Stimulated activated naive CD8-positive, alpha-beta T cell treated with anti-CD3 and anti-CD28 coated beads, Interleukin-15, amount 100 ng/mL, for 72 hours (primary cell): ENCODE results near the gene COQ8A.

ENCODE experiments used
- ATAC-seq: fragments of 150-1000 bp; cut with Tn5 transposase; 2 replicates; pipeline ENCODE4 v1.10.0; 2021; ENCODE audit warnings: mild to moderate bottlenecking, moderate library complexity
- DNase-seq, 2 donors: peaks; one replicate each; pipeline ENCODE4 v3.0.0; 2021 to 2022
- H3K27ac Mint-ChIP-seq, 2 donors: one replicate each; pipeline ENCODE4 v1.8.0; 2022; ENCODE audit warnings: mild to moderate bottlenecking in 2 of 2, mixed read lengths in 2 of 2, moderate library complexity in 2 of 2
- H3K27me3 Mint-ChIP-seq: one replicate; pipeline ENCODE4 v1.8.0; 2022; ENCODE audit warnings: mixed read lengths
- H3K4me1 Mint-ChIP-seq: one replicate; pipeline ENCODE4 v1.8.0; 2022; ENCODE audit warnings: mild to moderate bottlenecking, mixed read lengths
- H3K4me3 Mint-ChIP-seq, 2 donors: one replicate each; pipeline ENCODE4 v1.8.0; 2022; ENCODE audit warnings: mild to moderate bottlenecking in 2 of 2, mixed read lengths in 2 of 2, moderate library complexity in 1 of 2
- H3K9me3 Mint-ChIP-seq, 2 donors: one replicate each; pipeline ENCODE4 v1.8.0; 2022; ENCODE audit warnings: mixed read lengths in 2 of 2

COQ8A gene

GRCh38 chr1:226973371-226973897 lies 33.3 kb downstream of the COQ8A start:
- Mint-ChIP-seq H3K9me3 (peaks cover 7 to 8% of the 10 kb centered on the region in 2 donors), H3K27ac (peak overlapping the region; percentile 50 to 77), H3K4me3 (no peak overlapping the region), H3K4me1 (no peaks in the 10 kb centered on the region), H3K27me3 (no peaks in the 10 kb centered on the region)
- ATAC-seq (no peak), DNase-seq (no peak)

GRCh38 chr1:226973898-226974543 lies 33.9 kb downstream of the COQ8A start:
- no peaks in the 10 kb centered on the region for H3K27me3 Mint-ChIP-seq
- no peak overlapping the region for H3K4me3 Mint-ChIP-seq
- peak overlapping the region; percentile 50 to 77 for H3K27ac Mint-ChIP-seq
- H3K9me3 Mint-ChIP-seq, result peaks cover 7 to 8% of the 10 kb centered on the region in 2 donors
- DNase-seq, result no peak
- no peak for ATAC-seq
- no peaks in the 10 kb centered on the region for H3K4me1 Mint-ChIP-seq

DNA sequence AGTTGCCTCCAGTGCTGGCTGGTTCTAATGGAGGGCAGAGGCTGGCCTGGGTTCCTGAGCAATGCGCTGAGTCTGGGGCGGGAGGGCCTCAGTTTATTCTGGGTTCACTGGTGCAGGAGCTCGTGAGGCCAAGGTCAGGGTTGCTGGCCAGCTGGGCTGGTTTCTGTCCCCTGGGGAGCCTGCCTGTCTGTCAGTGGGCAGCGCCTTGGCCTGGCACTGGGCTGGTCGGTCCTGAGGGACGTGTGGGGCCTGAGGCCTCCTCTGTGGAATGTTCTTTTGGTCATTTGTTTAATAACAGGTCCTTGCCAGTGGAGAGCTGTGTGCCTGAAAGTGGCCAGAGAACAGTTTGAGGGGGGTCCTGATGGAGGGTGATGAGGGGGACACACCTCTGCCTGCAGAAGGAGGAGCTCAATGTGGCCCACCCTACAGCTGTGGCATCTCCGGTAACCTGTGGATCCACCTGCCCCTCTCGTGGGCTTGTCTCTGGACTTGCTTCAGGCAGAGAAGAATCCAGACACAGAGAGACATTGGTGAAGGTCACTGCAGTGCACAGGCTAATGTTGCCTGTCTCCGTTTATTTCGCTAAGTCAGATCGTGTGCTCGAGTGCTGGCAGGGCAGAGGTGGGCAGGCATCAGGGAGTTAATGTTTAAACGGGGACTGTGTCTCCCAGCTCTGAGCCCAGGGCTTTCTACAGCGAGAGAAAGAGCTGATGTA lies 34.6 kb downstream of the COQ8A start:
- Mint-ChIP-seq H3K27ac (peak overlapping the region; percentile 47 to 77), H3K4me3 (no peak overlapping the region), H3K4me1 (no peaks in the 10 kb centered on the region), H3K9me3 (peaks cover 7 to 8% of the 10 kb centered on the region in 2 donors), H3K27me3 (no peaks in the 10 kb centered on the region)
- no peak for DNase-seq
- ATAC-seq, result no peak

GRCh38 chr1:226975259-226976250 lies 35.5 kb downstream of the COQ8A start:
- ATAC-seq (no peak), DNase-seq (no peak)
- no peak overlapping the region for H3K4me3 Mint-ChIP-seq
- no peaks in the 10 kb centered on the region for H3K4me1 Mint-ChIP-seq
- H3K27me3 Mint-ChIP-seq, result no peaks in the 10 kb centered on the region
- H3K27ac Mint-ChIP-seq, result no peak overlapping the region
- peaks cover 7 to 8% of the 10 kb centered on the region in 2 donors for H3K9me3 Mint-ChIP-seq

- no peak overlapping the region for H3K27ac Mint-ChIP-seq
- H3K4me1 Mint-ChIP-seq, result no peaks in the 10 kb centered on the region
- peaks cover 6 to 7% of the 10 kb centered on the region in 2 donors for H3K9me3 Mint-ChIP-seq
- no peak for ATAC-seq
- no peak for DNase-seq
- H3K4me3 Mint-ChIP-seq, result no peak overlapping the region
- no peaks in the 10 kb centered on the region for H3K27me3 Mint-ChIP-seq
These were observed 36.3 kb downstream of the COQ8A start for GRCh38 chr1:226976276-226976977.

DNA sequence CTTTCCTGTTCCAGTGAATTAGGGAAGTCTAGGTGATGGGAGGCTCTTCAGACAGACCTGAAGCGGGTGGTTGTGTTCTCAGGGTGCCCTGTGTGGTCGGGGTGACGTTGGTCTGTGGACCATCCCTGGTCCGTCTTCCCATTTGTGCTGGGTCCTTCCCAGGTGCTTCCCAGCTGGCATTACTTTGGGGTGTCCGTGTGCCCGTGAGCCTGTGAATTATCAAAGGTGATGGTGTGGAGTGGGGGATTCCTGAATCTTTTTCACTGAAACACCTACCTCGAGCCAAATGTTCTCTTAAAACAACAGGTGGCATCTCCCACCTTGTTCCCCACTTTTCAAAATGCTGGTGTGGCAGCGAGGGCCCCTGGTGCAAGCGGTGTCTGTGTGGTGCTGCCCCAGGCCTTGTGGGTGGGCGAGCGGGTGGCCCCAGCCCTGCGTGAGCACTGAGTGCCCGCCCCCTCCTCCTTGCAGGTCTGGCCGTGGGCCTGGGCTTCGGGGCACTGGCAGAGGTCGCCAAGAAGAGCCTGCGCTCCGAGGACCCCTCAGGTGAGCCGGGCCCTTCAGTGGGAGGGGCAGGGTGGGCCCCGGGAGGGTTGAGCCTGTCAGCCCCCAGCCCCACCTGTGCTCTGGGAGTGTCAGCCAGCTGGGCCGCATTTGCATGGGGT lies 37.0 kb downstream of the COQ8A start:
- H3K27ac Mint-ChIP-seq, result no peak overlapping the region
- H3K27me3 Mint-ChIP-seq, result no peaks in the 10 kb centered on the region
- no peak for ATAC-seq
- no peaks in the 10 kb centered on the region for H3K4me1 Mint-ChIP-seq
- no peak overlapping the region for H3K4me3 Mint-ChIP-seq
- DNase-seq, result no peak
- H3K9me3 Mint-ChIP-seq, result peaks cover 0 to under 1% of the 10 kb centered on the region in 2 donors

- no peak overlapping the region for H3K4me3 Mint-ChIP-seq
- peak; percentile 6 for ATAC-seq
These were observed 37.7 kb downstream of the COQ8A start for GRCh38 chr1:226977643-226978431.

DNA sequence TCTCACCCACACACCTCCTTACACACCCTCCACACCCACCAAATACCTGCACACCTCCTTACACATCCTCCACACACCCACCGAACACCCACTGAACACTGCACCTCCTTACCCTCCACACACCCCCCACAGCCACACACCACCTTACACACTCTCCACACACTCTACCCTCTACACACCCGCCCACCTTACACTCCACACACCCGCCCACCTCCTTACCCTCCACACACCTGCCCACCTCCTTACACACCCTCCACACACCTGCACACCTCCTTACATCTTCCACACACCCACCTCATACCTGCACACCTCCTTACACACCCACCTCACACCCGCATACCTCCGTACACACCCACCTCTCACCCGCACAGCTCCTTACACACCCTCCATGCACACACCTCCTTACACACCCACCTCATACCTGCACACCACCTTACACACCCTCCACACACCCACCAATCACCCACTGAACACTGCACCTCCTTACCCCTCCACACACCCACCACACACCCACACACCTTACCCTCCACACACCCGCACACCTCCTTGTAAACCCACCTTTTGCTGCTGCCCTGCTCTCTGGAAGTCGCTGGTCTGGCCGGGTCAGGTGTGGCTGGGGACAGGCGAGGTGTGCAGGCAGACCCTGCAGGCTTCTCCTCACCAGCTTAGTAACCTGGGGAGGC lies 38.5 kb downstream of the COQ8A start:
- Mint-ChIP-seq H3K9me3 (no peaks in the 10 kb centered on the region), H3K27me3 (no peaks in the 10 kb centered on the region), H3K4me3 (no peak overlapping the region), H3K27ac (peak overlapping the region in 1 of 2 donors; percentile 15), H3K4me1 (no peaks in the 10 kb centered on the region)
- ATAC-seq, result peak; percentile 23
- DNase-seq, result no peak

More at GRCh38 chr1:226977643-226978431, 37.7 kb downstream of the COQ8A start:
- Mint-ChIP-seq H3K27me3 (no peaks in the 10 kb centered on the region), H3K9me3 (no peaks in the 10 kb centered on the region), H3K27ac (peak overlapping the region in 1 of 2 donors; percentile 87), H3K4me1 (no peaks in the 10 kb centered on the region)
- no peak for DNase-seq

DNA sequence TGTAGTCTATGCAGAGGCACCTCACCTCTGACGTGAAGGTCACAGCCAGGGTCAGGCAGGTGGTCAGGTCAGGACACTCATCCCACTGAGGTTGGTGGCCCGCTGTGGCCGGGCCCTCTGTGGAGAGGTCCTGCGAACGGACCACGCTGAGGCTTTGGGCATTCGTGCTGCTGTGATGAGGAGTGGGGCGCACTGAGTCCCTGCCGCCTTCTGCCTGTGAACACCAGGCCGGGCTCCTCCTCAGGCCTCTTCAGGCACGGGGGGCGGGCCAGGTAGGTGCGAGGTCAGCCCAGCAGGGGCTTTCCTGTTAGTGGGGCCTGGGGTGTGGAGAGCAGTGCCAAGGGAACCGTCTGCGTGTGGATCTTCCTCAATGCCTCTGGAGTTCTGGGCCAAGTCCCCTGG lies 39.0 kb downstream of the COQ8A start:
- Mint-ChIP-seq H3K9me3 (no peaks in the 10 kb centered on the region), H3K4me1 (no peaks in the 10 kb centered on the region), H3K27me3 (no peaks in the 10 kb centered on the region), H3K4me3 (no peak overlapping the region), H3K27ac (peak overlapping the region in 1 of 2 donors; percentile 15)
- DNase-seq (no peak), ATAC-seq (no peak)

GRCh38 chr1:226979517-226980121 lies 39.5 kb downstream of the COQ8A start:
- H3K27me3 Mint-ChIP-seq, result no peaks in the 10 kb centered on the region
- H3K4me3 Mint-ChIP-seq, result no peak overlapping the region
- H3K27ac Mint-ChIP-seq, result no peak overlapping the region
- no peak for DNase-seq
- H3K9me3 Mint-ChIP-seq, result no peaks in the 10 kb centered on the region
- ATAC-seq, result no peak
- H3K4me1 Mint-ChIP-seq, result no peaks in the 10 kb centered on the region

DNA sequence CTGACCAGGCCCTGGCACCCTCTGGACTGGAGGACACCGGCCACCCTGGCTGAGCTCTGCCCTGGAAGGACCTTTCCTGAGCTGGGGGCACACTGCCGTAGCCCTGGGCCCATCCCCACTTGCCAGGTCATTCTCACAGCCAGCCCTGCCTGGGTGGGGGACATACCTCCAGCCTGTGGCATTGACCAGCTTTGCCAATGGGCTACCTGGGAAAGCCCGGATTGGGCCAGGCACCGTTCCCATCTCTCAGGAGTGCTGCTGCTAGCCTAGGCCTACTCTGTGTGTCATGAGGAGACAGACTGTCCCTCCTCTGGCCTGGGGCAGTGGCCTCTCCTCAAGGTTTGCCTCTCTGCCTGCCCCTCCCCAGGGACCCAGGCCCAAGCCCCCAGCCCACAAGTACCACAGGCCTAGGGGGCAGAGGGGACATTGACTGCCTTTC lies 40.0 kb downstream of the COQ8A start:
- no peaks in the 10 kb centered on the region for H3K4me1 Mint-ChIP-seq
- ATAC-seq (no peak), DNase-seq (no peak)
- H3K4me3 Mint-ChIP-seq, result no peak overlapping the region
- H3K27me3 Mint-ChIP-seq, result no peaks in the 10 kb centered on the region
- H3K27ac Mint-ChIP-seq, result no peak overlapping the region
- H3K9me3 Mint-ChIP-seq, result no peaks in the 10 kb centered on the region

GRCh38 chr1:226980565-226981385 lies 40.7 kb downstream of the COQ8A start:
- ATAC-seq (no peak), DNase-seq (no peak)
- Mint-ChIP-seq H3K9me3 (no peaks in the 10 kb centered on the region), H3K4me1 (no peaks in the 10 kb centered on the region), H3K27ac (peak overlapping the region in 1 of 2 donors; percentile 67), H3K27me3 (no peaks in the 10 kb centered on the region), H3K4me3 (no peak overlapping the region)
